Esophagus squamous epithelium (tissue), 4 donors: ENCODE measurements around the gene MICB.

ENCODE experiments used
- POLR2A ChIP-seq, 4 donors: fragments of 450-650 bp; IDR thresholded peaks; one replicate each; pipeline ENCODE4 v1.6.1; 2017; ENCODE audit warnings: antibody characterized with exemption in 4 of 4, mild to moderate bottlenecking in 4 of 4, moderate library complexity in 3 of 4
- TF ChIP-seq, protein P1 (sequence below), 6 experiments: fragments of 450-650 bp in 4 of 6; fragments of 200-600 bp in 2 of 6; sonication (generic) in 2 of 6; IDR thresholded peaks; one replicate each; pipeline ENCODE4 v1.5.1; 2016 to 2019; ENCODE audit warnings: antibody characterized with exemption in 6 of 6, mild to moderate bottlenecking in 4 of 6, moderate library complexity in 4 of 6

DNA sequence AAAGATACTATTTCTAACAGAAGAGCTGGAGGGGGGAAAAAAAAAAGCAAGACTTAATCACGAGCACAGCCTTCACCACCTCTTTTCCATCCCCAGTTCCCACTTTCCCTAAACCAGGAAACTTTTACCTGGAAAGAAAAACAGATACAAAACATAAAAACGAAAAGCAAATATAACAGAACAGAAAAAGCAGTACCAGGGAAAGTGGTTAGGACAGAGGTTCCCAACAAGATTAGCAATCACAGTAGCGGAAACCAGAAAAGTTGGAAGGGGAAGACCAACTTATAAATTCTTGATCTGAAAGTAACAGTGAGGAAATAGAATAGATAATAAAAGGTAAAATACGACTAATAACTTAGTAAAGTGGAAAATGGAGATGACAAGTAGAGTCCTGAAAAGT lies 42.7 kb downstream of the MICB start:
- TF ChIP-seq POLR2A (IDR thresholded peaks at IDR 0.05), result no peak
- TF ChIP-seq, protein P1, sequence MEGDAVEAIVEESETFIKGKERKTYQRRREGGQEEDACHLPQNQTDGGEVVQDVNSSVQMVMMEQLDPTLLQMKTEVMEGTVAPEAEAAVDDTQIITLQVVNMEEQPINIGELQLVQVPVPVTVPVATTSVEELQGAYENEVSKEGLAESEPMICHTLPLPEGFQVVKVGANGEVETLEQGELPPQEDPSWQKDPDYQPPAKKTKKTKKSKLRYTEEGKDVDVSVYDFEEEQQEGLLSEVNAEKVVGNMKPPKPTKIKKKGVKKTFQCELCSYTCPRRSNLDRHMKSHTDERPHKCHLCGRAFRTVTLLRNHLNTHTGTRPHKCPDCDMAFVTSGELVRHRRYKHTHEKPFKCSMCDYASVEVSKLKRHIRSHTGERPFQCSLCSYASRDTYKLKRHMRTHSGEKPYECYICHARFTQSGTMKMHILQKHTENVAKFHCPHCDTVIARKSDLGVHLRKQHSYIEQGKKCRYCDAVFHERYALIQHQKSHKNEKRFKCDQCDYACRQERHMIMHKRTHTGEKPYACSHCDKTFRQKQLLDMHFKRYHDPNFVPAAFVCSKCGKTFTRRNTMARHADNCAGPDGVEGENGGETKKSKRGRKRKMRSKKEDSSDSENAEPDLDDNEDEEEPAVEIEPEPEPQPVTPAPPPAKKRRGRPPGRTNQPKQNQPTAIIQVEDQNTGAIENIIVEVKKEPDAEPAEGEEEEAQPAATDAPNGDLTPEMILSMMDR (IDR thresholded peaks at IDR 0.05), result no peak
